ENCODE data around the gene GPRC5D. TPM values are rescaled to one million over a fixed set of nuclear protein-coding genes. Genes with fewer than 3 reads are reported as not detected.

The GPRC5D gene
- total and polyA plus RNA-seq, 2 donors (not counting 1 experiment from before 2014, with no cell fraction given) = 0.35 TPM; not detected in 1

DNA sequence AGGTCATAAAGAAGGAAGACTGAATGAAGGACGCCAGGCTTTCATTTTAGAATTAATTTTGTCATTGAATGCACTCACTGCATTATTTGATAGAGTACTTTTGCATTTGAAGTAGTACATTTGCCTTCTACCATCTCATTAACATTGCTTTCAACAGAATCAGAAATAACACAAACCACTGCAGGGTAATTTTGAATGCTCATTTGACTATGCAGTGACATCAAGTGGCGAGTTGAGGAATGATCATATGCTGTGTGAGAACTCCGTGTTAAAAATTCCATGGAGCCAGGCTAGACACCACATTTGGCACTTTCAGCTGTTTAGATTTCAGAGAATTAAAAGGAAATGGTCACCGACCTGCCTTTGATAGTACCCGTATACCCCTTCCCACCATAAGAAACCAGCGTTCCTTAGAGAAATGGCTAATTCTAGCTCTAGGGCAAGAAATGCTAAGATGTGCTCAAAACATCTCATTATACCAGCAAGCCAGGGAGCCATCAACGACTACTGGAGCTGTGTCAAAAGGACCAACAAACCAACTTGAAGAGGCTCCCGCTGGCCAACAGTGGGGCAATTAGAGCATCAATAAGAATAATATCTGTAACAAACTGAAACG lies 31.6 kb upstream of the GPRC5D start:
- Histone ChIP-seq H3K4me1 (ENCODE audit: control insufficient read depth, extremely low read depth, insufficient read depth, low read length) (peaks cover 19% of the 10 kb centered on the region), H3K27me3 (ENCODE audit: control insufficient read depth, insufficient read depth, low read length) (no peaks in the 10 kb centered on the region), H3K79me2 (ENCODE audit: control insufficient read depth, insufficient read depth, low read length) (peaks cover under 1% of the 10 kb centered on the region), H3K9ac (ENCODE audit: insufficient read depth, low read length) (no peak overlapping the region), H3K4me3 (replicated peaks in 1 of 4; ENCODE audit: control extremely low read depth in 1 of 4, insufficient read depth in 1 of 4, low read depth in 3 of 4, low read length in 4 of 4) (no peak overlapping the region), H3K27ac (ENCODE audit: insufficient read depth, low read length) (no peak overlapping the region), H3K36me3 (ENCODE audit: control insufficient read depth, insufficient read depth, low read length) (peaks cover 9% of the 10 kb centered on the region), H3K9me3 (ENCODE audit: control insufficient read depth, insufficient read depth, low read depth, low read length) (no peaks in the 10 kb centered on the region), H4K20me1 (ENCODE audit: control insufficient read depth, extremely low read depth, insufficient read depth, low read length) (no peaks in the 10 kb centered on the region), H2AFZ (ENCODE audit: low read length) (no peak overlapping the region), H3K4me2 (ENCODE audit: extremely low read depth, insufficient read depth, low read length) (no peak overlapping the region)
- TF ChIP-seq, protein P1, sequence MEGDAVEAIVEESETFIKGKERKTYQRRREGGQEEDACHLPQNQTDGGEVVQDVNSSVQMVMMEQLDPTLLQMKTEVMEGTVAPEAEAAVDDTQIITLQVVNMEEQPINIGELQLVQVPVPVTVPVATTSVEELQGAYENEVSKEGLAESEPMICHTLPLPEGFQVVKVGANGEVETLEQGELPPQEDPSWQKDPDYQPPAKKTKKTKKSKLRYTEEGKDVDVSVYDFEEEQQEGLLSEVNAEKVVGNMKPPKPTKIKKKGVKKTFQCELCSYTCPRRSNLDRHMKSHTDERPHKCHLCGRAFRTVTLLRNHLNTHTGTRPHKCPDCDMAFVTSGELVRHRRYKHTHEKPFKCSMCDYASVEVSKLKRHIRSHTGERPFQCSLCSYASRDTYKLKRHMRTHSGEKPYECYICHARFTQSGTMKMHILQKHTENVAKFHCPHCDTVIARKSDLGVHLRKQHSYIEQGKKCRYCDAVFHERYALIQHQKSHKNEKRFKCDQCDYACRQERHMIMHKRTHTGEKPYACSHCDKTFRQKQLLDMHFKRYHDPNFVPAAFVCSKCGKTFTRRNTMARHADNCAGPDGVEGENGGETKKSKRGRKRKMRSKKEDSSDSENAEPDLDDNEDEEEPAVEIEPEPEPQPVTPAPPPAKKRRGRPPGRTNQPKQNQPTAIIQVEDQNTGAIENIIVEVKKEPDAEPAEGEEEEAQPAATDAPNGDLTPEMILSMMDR (conservative IDR thresholded peaks at IDR 0.05 in 1 of 2, IDR thresholded peaks at IDR 0.05 in 1 of 2; ENCODE audit: low read depth in 1 of 2, low read length in 2 of 2) = peak; percentile 75 to 77
- TF ChIP-seq EZH2 (IDR thresholded peaks at IDR 0.05; ENCODE audit: low read length, missing control alignments) = no peak
- DNase-seq (ENCODE audit: low read depth in 2 of 2) = peak; percentile 50 to 73

DNA sequence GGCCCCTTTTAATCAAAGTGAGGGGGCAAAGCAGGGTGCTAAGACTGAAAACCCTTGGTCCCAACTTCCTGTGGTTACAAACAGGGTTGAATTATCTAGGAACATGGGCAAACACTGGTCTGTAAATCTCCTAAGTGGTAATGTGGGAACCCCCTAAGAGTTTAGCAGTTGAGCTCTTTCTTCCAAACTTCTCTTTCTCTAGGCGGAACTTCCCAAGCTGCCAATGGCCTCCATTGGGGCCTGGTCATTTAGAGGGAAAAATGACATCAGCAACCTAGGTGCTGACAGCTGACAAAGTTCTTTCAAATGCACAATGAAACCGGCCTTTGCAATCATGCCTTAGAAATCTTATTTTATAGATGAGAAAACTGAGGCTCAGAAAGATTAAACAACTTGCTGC lies 30.4 kb upstream of the GPRC5D start:
- no peak overlapping the region for H3K27ac ChIP-seq (ENCODE audit: insufficient read depth, low read length)
- no peaks in the 10 kb centered on the region for H3K27me3 ChIP-seq (ENCODE audit: control insufficient read depth, insufficient read depth, low read length)
- H3K9me3 ChIP-seq (ENCODE audit: control insufficient read depth, insufficient read depth, low read depth, low read length) = no peaks in the 10 kb centered on the region
- H3K4me1 ChIP-seq (ENCODE audit: control insufficient read depth, extremely low read depth, insufficient read depth, low read length) = peaks cover 21% of the 10 kb centered on the region
- no peak for TF ChIP-seq EZH2 (IDR thresholded peaks at IDR 0.05; ENCODE audit: low read length, missing control alignments)
- TF ChIP-seq, protein P1 (conservative IDR thresholded peaks at IDR 0.05 in 1 of 2, IDR thresholded peaks at IDR 0.05 in 1 of 2; ENCODE audit: low read depth in 1 of 2, low read length in 2 of 2) = no peak
- H3K9ac ChIP-seq (ENCODE audit: insufficient read depth, low read length) = no peak overlapping the region
- H4K20me1 ChIP-seq (ENCODE audit: control insufficient read depth, extremely low read depth, insufficient read depth, low read length) = no peaks in the 10 kb centered on the region
- H3K79me2 ChIP-seq (ENCODE audit: control insufficient read depth, insufficient read depth, low read length) = peaks cover 3% of the 10 kb centered on the region
- no peak overlapping the region for H3K4me3 ChIP-seq (replicated peaks in 1 of 4; ENCODE audit: control extremely low read depth in 1 of 4, insufficient read depth in 1 of 4, low read depth in 3 of 4, low read length in 4 of 4)
- no peak overlapping the region for H2AFZ ChIP-seq (ENCODE audit: low read length)
- H3K4me2 ChIP-seq (ENCODE audit: extremely low read depth, insufficient read depth, low read length) = no peak overlapping the region
- H3K36me3 ChIP-seq (ENCODE audit: control insufficient read depth, insufficient read depth, low read length) = peaks cover 9% of the 10 kb centered on the region
- DNase-seq (ENCODE audit: low read depth in 2 of 2) = no peak

DNA sequence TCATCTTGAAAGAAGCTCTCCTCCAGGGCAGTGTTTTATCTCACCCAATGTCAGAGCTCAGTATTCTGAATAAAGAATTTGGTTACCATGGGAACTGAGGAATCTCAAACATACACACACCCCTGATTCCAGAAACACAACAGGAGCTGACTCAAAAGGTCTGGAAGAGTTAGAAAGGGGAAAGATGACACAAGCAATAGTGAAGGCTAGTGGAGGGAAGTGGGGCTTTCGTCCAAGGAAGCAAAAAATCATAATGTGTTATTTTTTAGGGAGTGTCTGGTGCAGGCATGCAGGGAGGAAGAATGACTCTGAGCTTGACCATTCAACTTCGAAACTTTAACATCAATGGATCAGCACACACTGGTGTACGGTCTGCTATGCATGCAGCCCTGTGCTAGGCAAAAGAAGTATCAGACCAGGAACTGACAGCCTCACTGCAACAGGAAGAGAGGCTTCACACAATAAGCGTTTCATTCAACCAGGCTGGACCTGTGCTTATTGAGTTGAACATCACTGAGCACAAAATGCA lies 27.8 kb upstream of the GPRC5D start:
- peak overlapping the region; percentile 83 for H3K4me2 ChIP-seq (ENCODE audit: extremely low read depth, insufficient read depth, low read length)
- H3K79me2 ChIP-seq (ENCODE audit: control insufficient read depth, insufficient read depth, low read length) = peaks cover 5% of the 10 kb centered on the region
- H4K20me1 ChIP-seq (ENCODE audit: control insufficient read depth, extremely low read depth, insufficient read depth, low read length) = no peaks in the 10 kb centered on the region
- peak overlapping the region; percentile 55 for H3K9ac ChIP-seq (ENCODE audit: insufficient read depth, low read length)
- H2AFZ ChIP-seq (ENCODE audit: low read length) = no peak overlapping the region
- H3K9me3 ChIP-seq (ENCODE audit: control insufficient read depth, insufficient read depth, low read depth, low read length) = no peaks in the 10 kb centered on the region
- H3K4me1 ChIP-seq (ENCODE audit: control insufficient read depth, extremely low read depth, insufficient read depth, low read length) = peaks cover 41% of the 10 kb centered on the region
- H3K27ac ChIP-seq (ENCODE audit: insufficient read depth, low read length) = peak overlapping the region; percentile 96
- H3K4me3 ChIP-seq (replicated peaks in 1 of 4; ENCODE audit: control extremely low read depth in 1 of 4, insufficient read depth in 1 of 4, low read depth in 3 of 4, low read length in 4 of 4) = no peak overlapping the region
- peaks cover 4% of the 10 kb centered on the region for H3K36me3 ChIP-seq (ENCODE audit: control insufficient read depth, insufficient read depth, low read length)
- peak; percentile 95 to 96 for DNase-seq (ENCODE audit: low read depth in 2 of 2)
- no peak for TF ChIP-seq EZH2 (IDR thresholded peaks at IDR 0.05; ENCODE audit: low read length, missing control alignments)
- TF ChIP-seq, protein P1 (conservative IDR thresholded peaks at IDR 0.05 in 1 of 2, IDR thresholded peaks at IDR 0.05 in 1 of 2; ENCODE audit: low read depth in 1 of 2, low read length in 2 of 2) = no peak
- H3K27me3 ChIP-seq (ENCODE audit: control insufficient read depth, insufficient read depth, low read length) = no peaks in the 10 kb centered on the region

Data from fibroblast of lung (primary cell).